K562 (cell line): ENCODE data around the gene OR51B2. TPM values are rescaled to one million over a fixed set of nuclear protein-coding genes. Genes with fewer than 3 reads are reported as not detected.
A peak's percentile ranks its signal among the peaks of the same experiment; 100 is the strongest.

Source experiments
- CHD4 ChIP-seq: fragments of 200-600 bp; sonication (generic); IDR thresholded peaks from 3 replicates; pipeline ENCODE4 v1.6.1; 2012; ENCODE audit warnings: low read depth, mild to moderate bottlenecking, mixed read lengths, low read length, inconsistent platforms; ENCODE audit not compliant: insufficient read depth, insufficient replicate concordance, poor library complexity, severe bottlenecking
- ELF1 ChIP-seq: fragments of 200-800 bp; sonication (Bioruptor generic); IDR thresholded peaks from 2 replicates; pipeline ENCODE4 v1.6.1; 2016; ENCODE audit warnings: missing genetic modification characterization, missing compliant biosample characterization
- FOXK1 ChIP-seq: sonication (generic); formaldehyde crosslinking; IDR thresholded peaks from 2 replicates; pipeline ENCODE4 v1.8.0; 2022; ENCODE audit warnings: missing genetic modification reagents, mild to moderate bottlenecking, borderline replicate concordance
- MTA2 ChIP-seq: fragments of 450-650 bp; IDR thresholded peaks from 2 replicates; pipeline ENCODE4 v1.6.1; 2016; ENCODE audit warnings: low read depth
- NONO ChIP-seq, 2 experiments: fragments of 200-400 bp in 1 of 2; fragments of 450-650 bp in 1 of 2; formaldehyde crosslinking in 1 of 2; IDR thresholded peaks; 2 replicates each; pipeline ENCODE4 v1.6.1; 2017; ENCODE audit warnings: low read depth in 2 of 2, mild to moderate bottlenecking in 2 of 2, moderate library complexity in 2 of 2, low read length in 1 of 2
- PREB ChIP-seq: sonication (generic); formaldehyde crosslinking; IDR thresholded peaks from 2 replicates; pipeline ENCODE4 v1.8.1; 2023; ENCODE audit warnings: mild to moderate bottlenecking, missing genetic modification reagents
- PRMT5 ChIP-seq: sonication (generic); formaldehyde crosslinking; IDR thresholded peaks from 2 replicates; pipeline ENCODE4 v1.5.0; 2020; ENCODE audit warnings: missing genetic modification reagents
- RHOXF2B ChIP-seq: fragments of 250-450 bp; sonication (Bioruptor Pico); conservative IDR thresholded peaks from 2 replicates; pipeline ENCODE4 v1.5.1; 2021
- ZFP91 ChIP-seq: sonication (generic); formaldehyde crosslinking; IDR thresholded peaks from 2 replicates; pipeline ENCODE4 v1.8.0; 2022; ENCODE audit warnings: mild to moderate bottlenecking, missing genetic modification reagents
- ZNF184 ChIP-seq: sonication (generic); formaldehyde crosslinking; IDR thresholded peaks from 2 replicates; pipeline ENCODE4 v1.5.0; 2020; ENCODE audit warnings: missing genetic modification reagents
- ZNF407 ChIP-seq: fragments of 450-650 bp; IDR thresholded peaks from 2 replicates; pipeline ENCODE4 v1.6.1; 2016; ENCODE audit warnings: low read depth
- ZNF551 ChIP-seq: fragments of 250-450 bp; sonication (Bioruptor Pico); IDR thresholded peaks from 2 replicates; pipeline ENCODE4 v1.5.0; 2021; ENCODE audit warnings: mild to moderate bottlenecking, moderate library complexity
- ZNF655 ChIP-seq: fragments of 250-450 bp; sonication (Bioruptor Pico); IDR thresholded peaks from 2 replicates; pipeline ENCODE4 v1.5.0; 2021
- polyA plus RNA-seq, 8 experiments: library from polyadenylated mRNA; depleted of rRNA in 4 of 8; stranded (reverse) in 5 of 8; unstranded in 3 of 8; fragments of >200 nt; fragmentation: Nextera tagmentation in 2 of 8; fragmentation: Illumina TruSeq in 1 of 8; extraction: Ambion mirVana in 2 of 8; extraction: Trizol in 1 of 8; gene quantifications; 2 replicates each; pipeline versions ENCODE4 v1.2.1 to v1.2.3, GENCODE V29; 2011 to 2014; ENCODE audit warnings: inconsistent platforms in 1 of 8, missing spikeins in 1 of 8
- total RNA-seq, 7 experiments: library from RNA; depleted of rRNA in 6 of 7; stranded (reverse); fragments of >200 nt in 6 of 7; fragmentation: Illumina TruSeq in 2 of 7; extraction: Trizol in 2 of 7; gene quantifications; 2 replicates each; pipeline versions ENCODE4 v1.2.1 to v1.2.3, GENCODE V29; 2011 to 2021; ENCODE audit warnings: low replicate concordance in 1 of 7
- TF ChIP-seq, protein P1 (sequence below): sonication (generic); formaldehyde crosslinking; IDR thresholded peaks from 2 replicates; pipeline ENCODE4 v1.9.0; 2022; ENCODE audit warnings: mild to moderate bottlenecking, missing genetic modification reagents

Gene OR51B2
- total and polyA plus RNA-seq, 9 of the 15 experiments (the other 6 are each of a cell fraction or from before 2014, with no cell fraction given), result 0.38 to 6.6 (median 4.0) TPM

- TF ChIP-seq CHD4, result no peak
- TF ChIP-seq MTA2, result peak; percentile 83
- TF ChIP-seq, protein P1, sequence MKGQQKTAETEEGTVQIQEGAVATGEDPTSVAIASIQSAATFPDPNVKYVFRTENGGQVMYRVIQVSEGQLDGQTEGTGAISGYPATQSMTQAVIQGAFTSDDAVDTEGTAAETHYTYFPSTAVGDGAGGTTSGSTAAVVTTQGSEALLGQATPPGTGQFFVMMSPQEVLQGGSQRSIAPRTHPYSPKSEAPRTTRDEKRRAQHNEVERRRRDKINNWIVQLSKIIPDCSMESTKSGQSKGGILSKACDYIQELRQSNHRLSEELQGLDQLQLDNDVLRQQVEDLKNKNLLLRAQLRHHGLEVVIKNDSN, result no peak
- TF ChIP-seq ZNF551 (CRISPR knock-in tag), result no peak
- no peak for TF ChIP-seq RHOXF2B
- no peak for TF ChIP-seq ELF1
- TF ChIP-seq PREB (CRISPR knock-in tag), result no peak
- no peak for TF ChIP-seq ZNF184 (CRISPR knock-in tag)
- TF ChIP-seq PRMT5 (CRISPR knock-in tag), result no peak
- TF ChIP-seq FOXK1 (CRISPR knock-in tag), result no peak
- TF ChIP-seq ZFP91 (CRISPR knock-in tag), result no peak
- TF ChIP-seq NONO (IDR thresholded peaks at IDR 0.05; ENCODE audit: low read depth in 2 of 2, low read length in 1 of 2), result no peak
- TF ChIP-seq ZNF407, result no peak
- no peak for TF ChIP-seq ZNF655 (CRISPR knock-in tag)
Measured at GRCh38 chr11:5275369-5276110, 48.6 kb downstream of the OR51B2 start (continued).
